Peyer's patch (tissue), 4 donors: Measurements from ENCODE around the gene DDX10. TPM values are rescaled to one million over a fixed set of nuclear protein-coding genes. Genes with fewer than 3 reads are reported as not detected.

Source experiments
- DNase-seq, 3 donors: peaks; one replicate each; pipeline ENCODE4 v3.0.0-alpha.2; 2017 to 2019
- H3K27ac ChIP-seq, 4 donors: fragments of 200-600 bp; sonication (generic); one replicate each; pipeline ENCODE4 v1.5.1; 2016 to 2019
- H3K27me3 ChIP-seq, 2 donors: fragments of 200-600 bp; sonication (generic); one replicate each; pipeline ENCODE4 v1.5.1; 2019
- H3K36me3 ChIP-seq, 3 donors: fragments of 200-600 bp; sonication (generic); one replicate each; pipeline ENCODE4 v1.5.1; 2016 to 2019
- H3K4me1 ChIP-seq, 4 donors: fragments of 200-600 bp; sonication (generic); one replicate each; pipeline ENCODE4 v1.5.1; 2016 to 2019
- H3K4me3 ChIP-seq, 4 donors: fragments of 200-600 bp; sonication (generic); 1 replicate in 3 of 4; 2 replicates in 1 of 4; pipeline ENCODE4 v1.5.1; 2016 to 2019; ENCODE audit warnings: mild to moderate bottlenecking in 1 of 4
- H3K9me3 ChIP-seq, 4 donors: fragments of 200-600 bp; sonication (generic); one replicate each; pipeline ENCODE4 v1.5.1; 2016 to 2019; ENCODE audit warnings: mild to moderate bottlenecking in 1 of 4
- POLR2A ChIP-seq, 2 donors: fragments of 450-650 bp; IDR thresholded peaks; one replicate each; pipeline ENCODE4 v1.5.1; 2017; ENCODE audit warnings: antibody characterized with exemption in 2 of 2, mild to moderate bottlenecking in 2 of 2, moderate library complexity in 2 of 2
- total RNA-seq, 4 donors: library from RNA; depleted of rRNA; stranded (reverse); fragments of >200 nt; gene quantifications; one replicate each; pipeline ENCODE4 v1.1.0, GENCODE V29; 2016
- TF ChIP-seq, protein P1 (sequence below), 6 experiments: fragments of 450-650 bp in 4 of 6; fragments of 200-600 bp in 2 of 6; sonication (generic) in 1 of 6; IDR thresholded peaks; one replicate each; pipeline ENCODE4 v1.5.1; 2017 to 2019; ENCODE audit warnings: antibody characterized with exemption in 6 of 6, mild to moderate bottlenecking in 3 of 6, moderate library complexity in 1 of 6

Gene DDX10
- total RNA-seq, 4 donors from 2014 or later, result 3.9 to 38.0 (median 16.5) TPM

DNA sequence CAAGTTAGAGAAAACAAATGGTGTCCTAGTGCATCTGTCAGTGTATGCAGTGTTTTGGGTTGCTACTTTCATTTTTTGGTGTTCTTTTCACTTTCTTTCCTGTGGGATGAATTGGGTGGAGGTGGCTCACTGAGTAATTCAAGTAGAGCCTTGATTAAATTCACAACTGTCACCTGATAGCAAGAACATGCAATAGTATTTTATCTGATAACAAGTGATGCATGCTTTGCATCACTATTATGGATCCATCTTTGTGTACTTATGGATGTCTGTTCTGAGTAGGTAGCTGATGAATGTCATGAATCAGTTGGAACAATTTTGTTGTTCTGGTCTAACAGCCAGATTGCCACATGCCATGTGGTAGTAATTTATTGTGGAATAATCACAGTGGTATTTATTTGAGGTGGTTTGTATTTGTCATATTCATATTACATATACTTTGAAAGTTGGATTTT is 87.5 kb downstream of the DDX10 start:
- TF ChIP-seq, protein P1, sequence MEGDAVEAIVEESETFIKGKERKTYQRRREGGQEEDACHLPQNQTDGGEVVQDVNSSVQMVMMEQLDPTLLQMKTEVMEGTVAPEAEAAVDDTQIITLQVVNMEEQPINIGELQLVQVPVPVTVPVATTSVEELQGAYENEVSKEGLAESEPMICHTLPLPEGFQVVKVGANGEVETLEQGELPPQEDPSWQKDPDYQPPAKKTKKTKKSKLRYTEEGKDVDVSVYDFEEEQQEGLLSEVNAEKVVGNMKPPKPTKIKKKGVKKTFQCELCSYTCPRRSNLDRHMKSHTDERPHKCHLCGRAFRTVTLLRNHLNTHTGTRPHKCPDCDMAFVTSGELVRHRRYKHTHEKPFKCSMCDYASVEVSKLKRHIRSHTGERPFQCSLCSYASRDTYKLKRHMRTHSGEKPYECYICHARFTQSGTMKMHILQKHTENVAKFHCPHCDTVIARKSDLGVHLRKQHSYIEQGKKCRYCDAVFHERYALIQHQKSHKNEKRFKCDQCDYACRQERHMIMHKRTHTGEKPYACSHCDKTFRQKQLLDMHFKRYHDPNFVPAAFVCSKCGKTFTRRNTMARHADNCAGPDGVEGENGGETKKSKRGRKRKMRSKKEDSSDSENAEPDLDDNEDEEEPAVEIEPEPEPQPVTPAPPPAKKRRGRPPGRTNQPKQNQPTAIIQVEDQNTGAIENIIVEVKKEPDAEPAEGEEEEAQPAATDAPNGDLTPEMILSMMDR (IDR thresholded peaks at IDR 0.05), result no peak
- no peak for TF ChIP-seq POLR2A (IDR thresholded peaks at IDR 0.05)
- no peak overlapping the region for H3K4me3 ChIP-seq

DNA sequence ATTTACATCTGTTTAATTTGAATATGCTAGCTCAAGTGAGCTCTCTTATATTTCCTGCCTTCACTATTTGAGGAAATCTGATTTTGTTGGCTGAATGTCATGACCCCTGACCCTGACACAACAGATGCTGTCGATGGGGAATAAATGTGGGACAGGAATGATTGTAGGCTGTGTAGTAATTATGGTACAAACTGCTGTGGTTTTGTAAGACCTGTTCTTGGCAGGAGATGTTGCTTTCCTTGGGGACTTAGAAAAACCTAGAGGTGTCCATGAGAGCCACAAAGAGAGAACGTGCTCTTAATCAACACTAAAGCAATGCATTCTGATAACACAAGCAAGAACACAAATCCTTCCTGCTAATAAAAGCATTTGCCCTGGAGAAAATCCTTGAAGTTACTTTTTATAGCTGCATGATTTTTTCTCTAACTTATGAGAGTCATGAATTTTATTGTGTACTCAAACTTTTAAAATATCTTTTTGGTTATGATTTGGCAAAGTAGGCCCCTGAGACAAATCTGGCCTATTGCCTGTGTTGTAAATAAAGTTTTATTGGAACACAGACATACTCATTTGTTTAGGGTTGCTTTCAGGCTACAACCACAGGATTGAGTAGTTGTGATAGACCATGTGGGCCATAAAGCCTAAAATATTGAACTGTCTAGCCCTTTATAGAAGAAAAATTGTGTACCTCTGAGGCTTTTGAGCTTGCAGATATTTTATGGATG is 90.2 kb downstream of the DDX10 start:
- Histone ChIP-seq H3K4me3 (no peak overlapping the region), H3K36me3 (no peaks in the 10 kb centered on the region), H3K4me1 (no peaks in the 10 kb centered on the region), H3K27ac (no peak overlapping the region), H3K27me3 (no peaks in the 10 kb centered on the region), H3K9me3 (no peaks in the 10 kb centered on the region)
- no peak for TF ChIP-seq POLR2A (IDR thresholded peaks at IDR 0.05)
- TF ChIP-seq, protein P1 (IDR thresholded peaks at IDR 0.05), result no peak
- no peak for DNase-seq

More for the DNA sequence above, 87.5 kb downstream of the DDX10 start:
- Histone ChIP-seq H3K36me3 (no peaks in the 10 kb centered on the region), H3K27me3 (no peaks in the 10 kb centered on the region), H3K4me1 (no peaks in the 10 kb centered on the region), H3K9me3 (no peaks in the 10 kb centered on the region), H3K27ac (no peak overlapping the region)
- no peak for DNase-seq

DNA sequence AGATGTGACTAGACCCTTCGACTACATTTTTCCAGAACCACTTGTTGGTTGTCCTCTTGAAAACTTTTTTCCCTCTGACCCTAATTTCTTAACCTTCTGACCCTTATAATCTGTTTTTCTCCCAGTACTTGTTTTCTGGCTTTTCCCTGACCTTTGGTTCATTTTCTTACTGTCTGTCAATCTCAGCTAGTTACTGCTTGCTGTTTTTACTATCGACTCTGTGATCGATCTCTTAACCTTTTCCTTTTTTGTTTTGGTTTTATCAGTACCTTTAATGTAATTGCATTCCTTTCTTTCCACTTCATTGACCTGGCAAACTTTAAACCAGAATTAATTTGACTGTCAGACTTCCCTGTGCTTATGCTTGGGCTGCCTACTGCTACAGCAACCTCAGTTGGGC is 92.8 kb downstream of the DDX10 start:
- no peak for TF ChIP-seq POLR2A (IDR thresholded peaks at IDR 0.05)
- TF ChIP-seq, protein P1 (IDR thresholded peaks at IDR 0.05), result no peak
- no peak overlapping the region for H3K4me3 ChIP-seq
- no peak overlapping the region for H3K27ac ChIP-seq
- no peaks in the 10 kb centered on the region for H3K9me3 ChIP-seq
- H3K27me3 ChIP-seq, result no peaks in the 10 kb centered on the region
- DNase-seq, result no peak
- H3K4me1 ChIP-seq, result no peaks in the 10 kb centered on the region
- H3K36me3 ChIP-seq, result no peaks in the 10 kb centered on the region

DNA sequence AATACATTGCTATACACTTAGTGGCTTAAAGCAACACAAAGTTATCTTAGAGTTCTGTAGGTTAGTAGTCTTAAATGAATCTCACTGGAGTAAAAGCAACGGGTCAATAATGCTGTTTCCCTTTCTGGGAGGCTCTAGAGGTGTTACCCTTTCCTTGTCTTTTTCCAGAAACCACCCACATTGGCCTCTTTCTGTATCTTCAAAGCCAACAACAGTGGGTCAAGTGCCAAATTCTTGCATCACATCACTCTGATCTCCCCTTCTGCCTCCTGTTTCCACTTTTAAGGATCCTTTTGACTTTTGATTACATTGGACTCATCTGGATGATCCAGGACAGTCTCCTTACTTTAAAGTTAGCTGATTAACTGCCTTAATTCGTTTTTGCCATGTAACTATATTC is 93.6 kb downstream of the DDX10 start:
- Histone ChIP-seq H3K27me3 (no peaks in the 10 kb centered on the region), H3K4me3 (no peak overlapping the region), H3K9me3 (no peaks in the 10 kb centered on the region), H3K4me1 (no peaks in the 10 kb centered on the region), H3K36me3 (no peaks in the 10 kb centered on the region), H3K27ac (no peak overlapping the region)
- no peak for TF ChIP-seq POLR2A (IDR thresholded peaks at IDR 0.05)
- DNase-seq, result no peak

DNA sequence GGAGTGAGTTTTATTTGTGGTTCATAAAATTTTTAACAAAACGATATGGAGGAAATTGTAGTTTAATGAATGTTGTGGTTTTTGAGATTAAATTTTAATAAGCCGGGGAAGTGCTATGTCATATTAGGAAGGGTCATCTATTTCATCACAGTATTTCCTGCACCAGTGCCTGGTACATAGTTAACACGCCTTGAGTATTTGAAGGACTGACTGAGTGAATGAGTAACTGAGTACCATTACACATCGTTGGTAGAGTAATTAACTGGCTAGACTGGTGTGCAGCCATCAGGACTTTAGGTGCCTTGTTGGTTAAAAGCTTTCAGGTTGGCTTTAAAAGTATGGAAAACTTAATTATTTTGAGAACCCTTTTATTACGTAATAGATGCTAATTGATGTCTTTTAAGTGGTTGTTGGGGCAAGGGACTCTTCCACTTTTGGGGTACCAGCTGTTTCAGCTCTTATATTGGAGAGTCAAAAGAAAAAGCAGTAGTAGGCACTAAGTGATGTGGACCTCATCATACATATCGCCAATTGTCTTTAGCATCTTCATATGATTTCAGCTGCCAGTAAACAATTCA is 101.8 kb downstream of the DDX10 start:
- H3K4me1 ChIP-seq, result no peaks in the 10 kb centered on the region
- DNase-seq, result no peak
- no peak overlapping the region for H3K27ac ChIP-seq
- H3K27me3 ChIP-seq, result no peaks in the 10 kb centered on the region
- no peaks in the 10 kb centered on the region for H3K9me3 ChIP-seq
- TF ChIP-seq, protein P1 (IDR thresholded peaks at IDR 0.05), result no peak
- no peak for TF ChIP-seq POLR2A (IDR thresholded peaks at IDR 0.05)
- H3K4me3 ChIP-seq, result no peak overlapping the region
- H3K36me3 ChIP-seq, result no peaks in the 10 kb centered on the region

DNA sequence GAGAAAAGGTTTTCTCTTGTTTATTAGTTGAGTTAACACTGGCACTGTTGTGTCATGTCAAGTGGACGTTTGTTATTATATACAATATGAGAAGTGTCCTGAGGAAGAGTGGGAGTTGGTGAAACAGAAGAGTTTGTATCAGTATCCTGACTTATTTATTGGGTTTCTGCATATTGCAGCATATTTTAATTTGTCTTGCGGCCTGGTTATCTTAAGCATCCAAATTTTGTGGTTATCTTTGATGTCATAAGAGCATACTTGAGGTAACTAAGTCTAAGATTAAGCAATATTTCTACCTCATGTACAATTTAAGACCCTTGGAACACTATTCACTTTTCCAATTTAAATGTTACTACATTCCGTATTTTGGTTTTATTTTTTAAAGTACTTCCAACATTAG is 103.5 kb downstream of the DDX10 start:
- Histone ChIP-seq H3K9me3 (no peaks in the 10 kb centered on the region), H3K4me3 (no peak overlapping the region), H3K27ac (no peak overlapping the region), H3K27me3 (no peaks in the 10 kb centered on the region), H3K36me3 (no peaks in the 10 kb centered on the region), H3K4me1 (no peaks in the 10 kb centered on the region)
- no peak for DNase-seq
- TF ChIP-seq, protein P1 (IDR thresholded peaks at IDR 0.05), result no peak
- TF ChIP-seq POLR2A (IDR thresholded peaks at IDR 0.05), result no peak
